ENCODE results near the gene MRPL48. TPM values are rescaled to one million over a fixed set of nuclear protein-coding genes. Genes with fewer than 3 reads are reported as not detected.

Gene MRPL48
- total and polyA plus RNA-seq, 10 donors: 10.7 to 46.6 (median 25.3) TPM

GRCh38 chr11:73888244-73888643, 100.6 kb downstream of the MRPL48 start:
- H3K36me3 ChIP-seq: peaks cover 0 to 88% (median 46%) of the 10 kb centered on the region in 6 donors
- TF ChIP-seq POLR2A (IDR thresholded peaks at IDR 0.05) (no peak), POLR2AphosphoS5 (IDR thresholded peaks at IDR 0.05) (no peak), CTCF (IDR thresholded peaks at IDR 0.05 in 8 of 11, conservative IDR thresholded peaks at IDR 0.05 in 3 of 11) (no peak)
- WGBS, 5 donors: 94 to 99% (median 97%) methylated on average over 3 of the region's 3 CpGs
- DNase-seq: no peak
- intact Hi-C loops (cut with DNase I; ENCODE audit: low total_unique reads): no loop called here
- no peak overlapping the region for H3K4me3 ChIP-seq
- H3K27me3 ChIP-seq (replicated peaks in 1 of 7): no peaks in the 10 kb centered on the region
- H3K4me1 ChIP-seq: no peaks in the 10 kb centered on the region
- H3K9me3 ChIP-seq: no peaks in the 10 kb centered on the region
- H3K27ac ChIP-seq: no peak overlapping the region

- TF ChIP-seq POLR2AphosphoS5 (IDR thresholded peaks at IDR 0.05) (no peak), CTCF (IDR thresholded peaks at IDR 0.05 in 8 of 11, conservative IDR thresholded peaks at IDR 0.05 in 3 of 11) (no peak)
Measured at GRCh38 chr11:73889019-73889418, 101.3 kb downstream of the MRPL48 start.

GRCh38 chr11:73889536-73889935, 101.9 kb downstream of the MRPL48 start:
- no peaks in the 10 kb centered on the region for H3K27me3 ChIP-seq (replicated peaks in 1 of 7)
- no peaks in the 10 kb centered on the region for H3K4me1 ChIP-seq
- H3K36me3 ChIP-seq: peaks cover 0 to 88% (median 52%) of the 10 kb centered on the region in 6 donors
- no peaks in the 10 kb centered on the region for H3K9me3 ChIP-seq
- intact Hi-C loops (cut with DNase I; ENCODE audit: low total_unique reads): no loop called here
- H3K27ac ChIP-seq: no peak overlapping the region
- no peak overlapping the region for H3K4me3 ChIP-seq
- TF ChIP-seq POLR2A (IDR thresholded peaks at IDR 0.05) (no peak), CTCF (IDR thresholded peaks at IDR 0.05 in 8 of 11, conservative IDR thresholded peaks at IDR 0.05 in 3 of 11) (no peak), POLR2AphosphoS5 (IDR thresholded peaks at IDR 0.05) (no peak)
- DNase-seq: no peak
- WGBS, 5 donors: 93 to 99% (median 96%) methylated on average over 1 of the region's 1 CpG

More at GRCh38 chr11:73889019-73889418, 101.3 kb downstream of the MRPL48 start:
- no peak for DNase-seq
- intact Hi-C loops (cut with DNase I; ENCODE audit: low total_unique reads): no loop called here
- H3K27ac ChIP-seq: no peak overlapping the region
- WGBS, 5 donors: 34 to 74% (median 63%) methylated on average over 1 of the region's 1 CpG
- H3K4me1 ChIP-seq: no peaks in the 10 kb centered on the region
- no peak overlapping the region for H3K4me3 ChIP-seq
- no peaks in the 10 kb centered on the region for H3K9me3 ChIP-seq
- no peaks in the 10 kb centered on the region for H3K27me3 ChIP-seq (replicated peaks in 1 of 7)
- H3K36me3 ChIP-seq: peaks cover 0 to 88% (median 49%) of the 10 kb centered on the region in 6 donors

- intact Hi-C loops (cut with DNase I; ENCODE audit: low total_unique reads): no loop called here
- peaks cover 0 to 75% (median 47%) of the 10 kb centered on the region in 6 donors for H3K36me3 ChIP-seq
- DNase-seq: no peak
- no peaks in the 10 kb centered on the region for H3K4me1 ChIP-seq
- whole genome bisulfite sequencing, 5 donors: 83 to 99% (median 97%) methylated on average over 3 of the region's 3 CpGs
- no peak overlapping the region for H3K27ac ChIP-seq
- no peak for TF ChIP-seq POLR2A (IDR thresholded peaks at IDR 0.05)
- no peak overlapping the region for H3K4me3 ChIP-seq
- no peaks in the 10 kb centered on the region for H3K27me3 ChIP-seq (replicated peaks in 1 of 7)
- H3K9me3 ChIP-seq: no peaks in the 10 kb centered on the region
Measured at GRCh38 chr11:73893041-73893440, 105.4 kb downstream of the MRPL48 start.
